Activated CD4-positive, alpha-beta T cell treated with anti-CD3 and anti-CD28 coated beads, Interleukin-2, amount 50 U/mL, for 4 hours (primary cell): ENCODE measurements around the gene GRIN2A.

Experiments
- DNase-seq, 2 experiments: peaks; one replicate each; pipeline ENCODE4 v3.0.0-alpha.2; 2020

The GRIN2A gene

DNA sequence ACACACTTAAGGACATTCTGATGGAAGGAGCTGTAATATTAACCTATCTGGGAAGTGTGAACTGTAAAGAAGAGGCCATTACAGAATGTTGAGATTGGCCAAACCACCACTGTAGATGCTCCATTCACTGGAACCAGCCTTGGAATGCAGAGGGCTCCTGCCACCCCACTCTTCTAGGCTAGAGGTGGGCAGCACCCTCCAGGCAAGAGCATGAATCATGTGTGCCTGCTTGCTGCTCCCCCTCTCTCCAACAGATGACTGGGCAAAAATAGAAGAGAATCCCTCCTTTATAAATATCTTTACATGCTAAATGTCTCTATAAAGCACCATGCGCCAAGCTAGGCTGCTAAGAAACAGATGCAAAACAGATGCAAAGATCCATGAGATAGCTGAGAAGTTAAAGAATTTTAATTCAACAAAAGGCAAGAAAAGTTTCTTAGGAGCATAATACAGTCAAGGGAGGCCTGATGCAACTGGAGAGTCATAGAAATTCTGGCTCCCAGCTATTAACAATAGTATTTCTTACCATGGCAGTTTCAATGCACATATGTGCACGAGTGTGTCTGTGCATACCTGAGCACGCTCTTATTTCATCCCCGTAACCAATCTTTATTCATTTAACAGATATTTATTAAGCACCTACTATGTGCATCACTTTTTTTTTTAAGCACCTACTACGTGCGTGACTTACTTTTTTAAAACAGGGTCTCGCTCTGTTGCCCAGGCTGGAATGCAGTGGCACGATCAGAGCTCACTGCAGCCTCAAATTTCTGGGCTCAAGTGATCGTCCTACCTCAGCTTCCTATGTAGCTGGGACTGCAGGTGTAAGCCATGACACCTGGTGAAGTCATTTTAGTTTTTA lies 53.6 kb downstream of the GRIN2A start:
- DNase-seq = no peak

DNA sequence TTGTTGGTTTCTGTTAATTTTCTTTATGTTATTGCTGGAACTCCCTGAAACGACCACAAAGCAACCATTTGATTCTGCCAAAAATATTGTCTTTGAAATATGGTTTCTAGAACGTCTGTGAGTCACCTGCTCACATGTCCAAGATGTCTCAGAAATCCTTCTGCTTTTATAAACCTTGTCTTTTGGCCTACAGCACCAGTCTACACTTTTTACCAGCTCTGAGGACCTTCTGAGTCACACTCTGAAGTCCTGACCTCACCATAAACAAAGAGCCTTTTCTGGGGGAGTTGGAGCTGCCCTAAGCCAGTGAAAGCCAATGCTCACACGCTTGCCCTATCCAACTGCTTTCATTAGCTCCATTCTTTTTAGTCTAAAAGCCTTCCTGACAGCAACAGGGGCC lies 55.5 kb downstream of the GRIN2A start:
- no peak for DNase-seq

DNA sequence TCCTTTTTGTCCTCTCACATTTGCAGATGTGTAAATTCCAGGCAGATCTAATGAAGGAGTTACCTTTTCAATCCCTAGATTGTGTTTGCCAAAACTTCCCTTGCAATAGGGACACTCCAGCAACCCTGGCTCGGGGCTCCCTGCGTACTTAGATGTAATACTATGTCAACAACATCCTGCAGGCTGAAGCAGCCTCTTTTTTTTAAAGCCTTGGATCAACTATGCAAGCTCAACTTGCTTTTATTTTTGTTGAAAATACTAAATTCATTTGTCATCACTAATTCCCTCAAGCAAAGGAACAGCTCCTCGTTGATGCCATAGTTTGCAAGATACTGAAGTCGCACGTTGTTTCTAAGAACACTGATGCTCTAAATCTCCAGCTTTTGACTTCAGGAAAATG lies 59.1 kb downstream of the GRIN2A start:
- DNase-seq = no peak

DNA sequence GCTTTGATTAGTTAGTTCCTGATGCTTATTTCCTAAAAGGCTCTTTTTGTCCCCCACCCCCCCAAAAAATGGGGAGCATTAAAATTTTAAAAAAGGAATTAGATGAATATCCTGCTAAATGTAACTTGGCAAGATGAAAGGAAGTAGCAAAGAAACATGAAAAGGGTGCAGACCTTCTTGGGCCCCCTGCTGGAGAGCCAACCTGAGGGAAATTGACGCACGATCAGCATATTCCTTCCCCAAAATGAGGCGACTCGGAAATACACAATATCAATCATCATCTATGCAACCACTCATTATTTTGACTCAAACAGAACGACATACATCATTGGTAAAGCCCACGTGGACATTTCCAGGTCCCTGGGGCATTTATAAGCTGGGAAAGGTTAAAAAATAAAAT lies 59.7 kb downstream of the GRIN2A start:
- DNase-seq = no peak

DNA sequence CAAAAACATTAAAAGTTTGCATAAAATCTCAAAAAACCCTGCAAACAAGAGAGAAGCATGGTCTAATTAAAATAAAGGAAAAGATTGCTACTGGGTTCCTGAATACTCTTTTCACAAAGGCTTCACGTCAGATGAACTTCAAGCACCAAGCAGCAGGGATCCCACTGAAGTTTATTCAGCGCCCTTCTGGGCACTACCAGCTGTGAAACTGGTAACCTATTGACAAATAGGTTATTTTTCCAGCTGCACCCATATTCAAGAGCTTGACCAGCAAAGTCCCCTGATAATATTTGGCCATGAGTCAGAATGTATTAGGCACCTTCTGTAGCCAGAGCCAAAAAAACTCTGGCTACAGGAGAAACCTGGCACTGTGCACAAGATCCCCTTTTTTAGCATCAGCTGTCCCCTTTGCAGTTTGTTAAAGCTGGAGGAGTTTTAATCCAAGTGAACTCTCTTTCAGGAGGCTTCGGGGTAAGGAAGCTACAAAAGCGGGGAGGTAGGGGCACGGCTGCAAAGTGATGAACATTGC lies 60.3 kb downstream of the GRIN2A start:
- no peak for DNase-seq

DNA sequence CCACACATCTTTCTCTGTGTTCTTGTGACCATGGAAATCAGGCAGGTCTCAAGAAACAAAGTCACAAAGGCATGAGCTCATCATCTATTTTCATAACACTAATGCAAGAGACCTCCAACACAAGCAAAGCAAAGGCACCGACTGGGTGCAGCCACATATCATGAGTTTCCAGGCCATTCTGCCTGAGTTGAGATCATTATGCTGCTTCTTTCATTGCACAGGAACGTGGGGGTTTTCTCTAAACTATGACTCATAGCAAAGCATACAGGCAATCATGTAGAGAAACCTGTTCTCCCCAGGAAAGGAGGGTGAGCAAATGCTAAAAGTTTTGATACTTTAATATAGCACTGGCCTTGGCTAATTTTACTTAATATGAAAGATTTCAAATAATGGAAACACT lies 60.7 kb downstream of the GRIN2A start:
- no peak for DNase-seq

DNA sequence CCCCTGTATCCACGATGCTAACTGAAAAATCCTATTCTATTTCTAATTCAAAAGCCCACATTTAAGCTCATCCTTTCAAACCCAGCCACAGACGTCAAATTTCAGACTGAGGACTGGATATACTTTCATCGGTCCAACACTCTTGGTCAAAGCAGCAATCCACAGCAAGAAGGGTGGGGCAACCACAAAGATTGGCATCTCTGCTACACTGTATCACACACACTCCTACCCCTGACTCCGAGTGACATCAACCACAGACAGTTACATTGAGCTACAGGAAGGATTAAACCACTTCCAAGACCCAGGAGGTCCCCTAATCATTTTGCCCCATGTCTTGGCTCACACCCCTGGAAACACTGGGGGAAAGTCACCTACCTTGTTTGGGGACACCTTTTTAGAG lies 61.3 kb downstream of the GRIN2A start:
- no peak for DNase-seq

DNA sequence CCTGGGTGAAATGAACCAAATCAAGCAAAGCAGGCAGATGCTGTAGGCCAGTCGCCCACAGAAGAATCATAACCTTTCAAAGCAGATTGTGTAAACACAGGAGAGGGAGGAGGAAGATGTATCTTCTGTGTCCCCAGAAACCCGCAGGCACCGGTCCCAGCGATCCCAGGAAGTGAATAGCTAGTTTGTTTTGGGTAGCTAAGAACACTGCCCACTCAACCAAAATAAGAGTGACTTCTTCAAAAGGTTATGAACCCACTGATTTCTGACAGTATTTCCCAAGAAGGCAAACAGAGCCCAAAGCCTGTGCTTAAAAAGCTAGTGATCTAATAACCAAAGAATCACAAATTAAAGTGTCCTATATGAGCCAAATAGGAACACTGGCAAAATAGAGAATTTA lies 67.8 kb downstream of the GRIN2A start:
- DNase-seq = no peak

DNA sequence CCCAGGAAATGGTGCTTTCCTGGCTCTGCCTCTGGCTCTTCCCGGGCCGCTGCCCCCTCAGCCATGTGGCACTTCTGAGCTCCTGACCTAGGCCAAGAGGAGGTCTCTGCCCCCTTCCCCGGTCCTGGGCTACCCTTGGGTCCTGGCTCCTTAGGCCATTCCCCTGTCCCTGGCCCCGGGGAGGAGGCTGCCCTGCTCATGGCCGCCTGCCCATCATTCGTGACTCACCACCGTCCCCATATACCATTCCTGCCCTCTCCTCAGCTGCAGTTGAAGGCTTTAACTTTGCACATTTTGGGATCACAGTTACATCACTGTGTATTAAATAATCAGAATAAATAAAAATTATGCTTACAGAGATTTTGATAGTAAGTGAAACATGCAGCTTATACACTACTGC lies 69.0 kb downstream of the GRIN2A start:
- no peak for DNase-seq

DNA sequence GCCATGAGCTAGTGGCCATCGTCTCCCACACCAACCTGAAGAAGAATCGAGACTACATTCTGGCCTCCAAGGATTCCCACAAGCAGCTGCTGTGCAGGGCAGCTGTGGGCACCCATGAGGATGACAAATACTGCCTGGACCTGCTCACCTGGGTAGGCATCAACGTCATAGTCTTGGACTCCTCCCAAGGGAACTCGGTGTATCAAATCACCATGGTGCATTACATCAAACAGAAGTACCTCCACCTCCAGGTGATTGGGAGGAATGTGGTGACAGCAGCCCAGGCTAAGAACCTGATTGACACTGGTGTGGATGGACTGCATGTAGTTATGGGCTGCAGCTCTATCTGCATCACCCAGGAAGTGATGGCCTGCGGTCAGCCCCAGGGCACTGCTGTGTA lies 70.2 kb downstream of the GRIN2A start:
- DNase-seq = no peak

DNA sequence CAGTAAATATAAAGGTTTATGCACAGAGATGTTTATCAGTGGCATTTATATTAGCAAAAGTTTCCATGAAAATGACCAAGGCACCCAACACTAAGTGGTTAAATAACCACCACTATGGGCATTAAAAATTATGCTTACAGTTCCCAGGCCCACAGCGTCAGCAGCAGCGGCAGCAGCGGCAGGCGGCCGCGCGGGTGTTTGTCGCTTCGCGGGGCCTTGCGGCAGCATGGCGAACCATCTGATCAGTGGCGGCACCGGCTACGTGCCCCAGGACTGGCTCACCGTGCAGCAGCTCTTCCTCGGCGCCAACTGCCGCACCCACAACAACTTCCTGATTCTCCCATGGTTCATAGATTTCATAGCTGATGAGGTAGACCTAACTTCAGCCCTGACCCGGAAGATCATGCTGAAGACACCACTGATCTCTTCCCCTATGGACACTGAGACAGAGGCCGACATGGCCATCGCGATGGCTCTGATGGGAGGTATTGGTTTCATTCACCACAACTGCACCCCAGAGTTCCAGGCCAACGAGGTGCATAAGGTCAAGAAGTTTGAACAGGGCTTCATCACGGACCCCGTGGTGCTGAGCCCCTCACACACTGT lies 71.0 kb downstream of the GRIN2A start:
- no peak for DNase-seq

DNA sequence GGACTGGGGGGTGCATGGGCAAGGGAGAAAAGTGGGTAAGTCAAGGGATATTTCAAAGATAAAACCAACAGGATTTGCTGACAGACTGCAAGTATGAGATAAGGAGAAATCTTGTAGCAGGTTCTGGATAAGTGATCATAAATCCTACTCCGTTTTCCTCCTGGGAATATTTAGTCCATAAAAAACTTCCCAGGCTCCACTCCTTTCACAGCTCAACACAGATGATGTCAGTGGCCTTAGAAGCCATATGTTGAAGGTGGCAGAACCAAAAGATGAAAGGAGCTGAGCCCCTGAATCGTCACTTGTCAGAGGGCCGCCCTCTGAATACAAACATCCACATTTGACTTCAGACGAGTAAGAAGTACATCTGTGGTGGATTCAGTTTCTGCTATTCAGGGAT lies 71.7 kb downstream of the GRIN2A start:
- DNase-seq = no peak

DNA sequence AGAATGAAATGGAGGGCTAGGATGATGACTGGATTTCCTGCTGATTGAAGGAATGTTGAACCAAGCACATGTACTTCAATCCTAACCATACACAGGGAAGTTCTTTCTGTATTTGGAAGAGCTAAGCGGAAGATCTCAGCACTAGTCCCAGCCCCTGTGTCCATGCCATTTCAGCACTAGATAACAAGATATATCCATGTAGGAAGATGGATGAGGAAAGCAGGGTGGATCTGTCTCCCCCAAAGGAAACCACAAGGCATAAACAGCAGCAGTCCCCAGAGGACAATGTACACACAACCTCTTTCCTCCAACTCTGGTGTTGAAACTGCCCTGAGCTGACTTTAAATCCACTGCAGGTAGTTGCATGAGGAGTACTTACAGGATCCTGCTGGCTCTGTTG lies 75.1 kb downstream of the GRIN2A start:
- DNase-seq = no peak

DNA sequence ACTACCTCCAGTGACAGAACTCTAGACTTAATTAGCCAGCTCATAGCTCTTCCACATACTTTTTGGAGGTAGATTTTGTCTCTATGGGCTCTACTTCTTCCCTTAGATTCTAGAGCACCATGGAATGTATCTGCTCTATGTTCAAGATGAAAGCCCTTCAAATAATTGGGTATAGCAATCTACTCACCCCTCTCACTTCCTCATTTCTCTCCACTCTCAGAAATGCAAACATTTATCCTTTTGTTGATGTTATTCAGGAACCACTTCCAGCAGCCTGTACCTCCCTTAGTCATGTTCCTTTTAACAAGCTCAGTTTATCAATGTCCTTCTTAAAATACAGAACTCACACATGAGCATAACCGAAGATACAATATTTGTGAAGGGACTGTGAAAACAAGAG lies 78.5 kb downstream of the GRIN2A start:
- no peak for DNase-seq

DNA sequence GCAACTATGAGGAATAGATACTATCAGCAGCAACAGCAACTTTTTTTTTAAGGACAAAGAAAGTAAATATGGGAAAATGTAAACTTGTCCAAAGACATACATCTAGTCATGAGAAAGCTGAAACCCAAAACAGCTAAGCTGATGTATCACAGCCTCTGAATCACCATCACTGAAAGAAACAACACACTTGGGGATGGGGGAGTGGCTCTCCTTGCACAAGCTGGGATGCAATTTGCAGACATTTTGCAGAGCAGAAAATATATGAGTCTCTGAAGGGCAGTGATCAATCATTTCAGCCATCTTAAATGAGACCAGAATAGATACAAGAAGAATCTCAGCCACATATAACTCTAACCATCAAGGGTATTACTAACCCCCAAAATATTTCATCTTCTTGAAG lies 79.1 kb downstream of the GRIN2A start:
- DNase-seq = no peak

DNA sequence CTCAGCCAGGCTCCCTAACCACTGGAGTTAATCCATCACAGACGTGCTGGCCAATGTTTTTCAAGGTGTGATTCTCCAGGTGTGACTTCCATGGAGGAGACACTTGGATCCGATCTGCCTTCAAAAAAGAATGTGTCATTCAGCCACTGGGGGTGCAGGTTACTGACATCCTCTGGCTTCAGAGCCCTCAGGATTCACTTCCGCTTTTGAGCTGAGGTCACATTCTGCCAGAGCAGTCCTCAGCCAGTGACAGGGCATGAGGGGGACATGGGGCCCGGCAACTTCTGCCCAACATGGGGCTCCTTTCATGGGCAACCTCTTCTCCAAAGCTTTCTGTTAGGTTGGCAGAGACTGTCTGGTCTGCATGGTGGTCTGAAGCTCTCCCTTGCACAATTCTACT lies 81.4 kb downstream of the GRIN2A start:
- no peak for DNase-seq

DNA sequence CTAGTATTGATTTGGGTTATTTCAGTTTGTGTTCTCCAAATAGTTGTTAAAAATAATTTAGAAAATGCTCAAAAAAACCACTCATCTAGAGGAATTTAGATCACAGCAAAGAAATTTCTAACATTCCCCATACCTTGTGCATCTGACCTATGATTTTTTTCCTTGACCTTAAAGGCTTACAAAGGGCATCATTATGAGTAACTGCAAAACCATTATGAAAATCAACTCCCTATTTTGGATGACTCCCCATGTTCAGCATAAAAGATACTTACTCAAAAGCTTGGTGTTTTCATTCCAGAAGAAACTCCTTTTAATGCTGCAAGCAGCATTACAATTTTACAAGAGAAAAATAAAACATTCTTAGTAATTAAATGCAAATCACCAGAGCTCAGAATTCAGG lies 83.2 kb downstream of the GRIN2A start:
- no peak for DNase-seq

DNA sequence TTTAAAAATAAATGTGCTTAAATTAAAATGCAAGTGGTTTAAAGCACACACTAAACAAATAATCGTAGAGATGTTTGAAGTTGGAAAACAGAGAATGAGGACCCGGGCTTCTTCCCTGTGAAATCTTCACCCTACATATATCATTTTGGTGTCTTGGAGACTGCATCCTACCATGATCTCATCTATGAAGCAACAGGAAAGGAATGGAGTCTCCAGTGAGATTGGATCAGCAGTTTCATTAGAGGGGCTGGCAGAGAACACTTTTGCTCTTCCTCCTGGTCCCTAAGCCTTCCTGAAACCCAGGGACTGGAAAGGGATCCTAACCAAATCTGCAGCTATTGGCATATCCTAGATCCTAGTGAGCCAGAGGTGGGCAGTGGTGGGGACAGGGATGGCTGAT lies 85.0 kb downstream of the GRIN2A start:
- DNase-seq = no peak

DNA sequence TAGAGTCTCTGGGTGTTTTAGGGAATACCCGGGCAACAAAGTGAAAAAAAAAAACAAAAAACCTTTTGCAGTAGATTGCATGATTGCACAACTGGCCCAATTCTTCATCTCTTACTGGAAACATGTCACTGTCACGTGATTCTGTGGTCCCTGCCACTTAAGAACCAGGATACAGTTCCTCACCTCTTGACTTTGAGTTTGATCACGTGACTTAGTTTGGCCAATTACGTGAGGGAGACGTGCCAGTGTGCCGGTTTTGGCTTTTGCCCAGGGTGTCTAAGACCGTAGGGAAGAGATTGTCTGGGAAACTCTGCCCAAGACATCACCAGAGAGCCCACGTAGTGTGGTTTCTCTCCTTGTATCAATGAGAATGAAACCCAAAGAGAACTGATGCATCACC lies 88.7 kb downstream of the GRIN2A start:
- no peak for DNase-seq

DNA sequence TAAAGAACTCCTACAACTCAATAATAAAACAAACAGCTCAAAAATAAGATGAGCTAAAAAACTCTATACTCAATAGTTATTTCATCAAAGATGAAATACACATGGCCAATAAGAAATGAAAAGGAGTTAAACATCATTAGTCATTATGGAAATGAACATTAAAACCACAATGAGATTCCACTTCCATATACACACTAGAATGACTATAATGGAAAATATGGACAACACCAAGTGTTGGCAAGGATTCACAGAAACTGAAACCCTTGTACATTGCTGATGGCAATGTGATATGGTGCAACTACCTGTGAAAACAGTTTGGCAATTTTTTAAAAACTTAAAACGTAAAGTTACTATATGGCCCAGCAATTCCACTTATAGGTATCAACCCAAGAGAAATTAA lies 91.4 kb downstream of the GRIN2A start:
- no peak for DNase-seq

DNA sequence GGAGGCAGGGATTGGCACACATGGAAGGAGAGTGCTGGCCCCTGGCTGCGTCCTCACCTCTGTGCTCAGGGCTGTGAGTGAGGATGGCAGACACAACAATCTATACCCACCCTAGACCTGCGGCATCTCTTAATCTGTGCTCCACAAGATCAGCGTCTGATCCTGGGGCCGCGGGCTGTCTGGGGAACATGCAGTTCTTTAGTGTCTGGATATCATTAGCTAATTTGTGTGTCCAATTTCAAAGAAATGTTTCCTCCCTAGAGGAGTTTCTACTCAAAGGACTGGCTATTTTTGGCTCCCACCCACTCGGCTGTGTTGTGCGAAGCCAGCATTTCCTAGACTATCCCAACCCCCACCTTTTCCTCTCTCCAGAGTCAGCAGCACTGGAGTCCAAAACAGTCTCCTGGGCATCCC lies 93.8 kb downstream of the GRIN2A start:
- no peak for DNase-seq

DNA sequence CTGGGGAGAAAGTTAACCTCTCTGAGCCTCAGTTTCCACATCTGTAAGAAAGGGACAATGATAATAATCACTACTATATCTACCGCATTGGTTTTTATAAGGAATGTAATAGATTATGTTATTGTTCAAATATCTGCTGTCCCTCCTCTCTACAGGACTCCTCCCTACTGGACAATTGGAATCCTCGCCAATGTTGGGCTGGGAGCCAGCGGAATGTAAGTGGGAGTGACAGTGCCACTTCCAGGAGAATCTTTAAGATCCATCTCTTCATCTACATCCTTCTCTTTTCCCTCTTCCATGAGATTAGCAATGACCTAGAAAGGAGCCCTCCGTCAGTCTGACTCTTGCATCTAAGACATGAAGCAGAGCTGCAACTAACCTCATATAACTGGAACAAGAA lies 95.1 kb downstream of the GRIN2A start:
- DNase-seq = no peak

DNA sequence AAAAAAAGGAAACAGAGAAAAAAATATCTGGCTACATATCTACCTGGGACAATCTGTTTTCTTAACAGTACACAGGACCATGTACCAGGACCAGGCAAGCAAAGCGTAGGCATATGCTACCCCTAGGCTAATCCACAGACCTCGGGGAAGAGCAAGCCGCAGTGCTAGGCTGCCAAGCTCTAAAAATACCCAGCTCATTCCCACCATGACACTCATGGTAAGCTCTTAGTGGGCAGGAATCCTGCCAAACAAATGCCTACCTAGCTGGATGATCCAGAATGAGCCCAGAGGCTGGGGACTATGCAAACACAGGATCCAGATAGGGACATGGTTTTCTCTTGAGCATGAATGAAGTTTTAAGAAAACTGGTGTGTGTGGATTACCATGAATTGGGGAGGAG lies 95.6 kb downstream of the GRIN2A start:
- no peak for DNase-seq

DNA sequence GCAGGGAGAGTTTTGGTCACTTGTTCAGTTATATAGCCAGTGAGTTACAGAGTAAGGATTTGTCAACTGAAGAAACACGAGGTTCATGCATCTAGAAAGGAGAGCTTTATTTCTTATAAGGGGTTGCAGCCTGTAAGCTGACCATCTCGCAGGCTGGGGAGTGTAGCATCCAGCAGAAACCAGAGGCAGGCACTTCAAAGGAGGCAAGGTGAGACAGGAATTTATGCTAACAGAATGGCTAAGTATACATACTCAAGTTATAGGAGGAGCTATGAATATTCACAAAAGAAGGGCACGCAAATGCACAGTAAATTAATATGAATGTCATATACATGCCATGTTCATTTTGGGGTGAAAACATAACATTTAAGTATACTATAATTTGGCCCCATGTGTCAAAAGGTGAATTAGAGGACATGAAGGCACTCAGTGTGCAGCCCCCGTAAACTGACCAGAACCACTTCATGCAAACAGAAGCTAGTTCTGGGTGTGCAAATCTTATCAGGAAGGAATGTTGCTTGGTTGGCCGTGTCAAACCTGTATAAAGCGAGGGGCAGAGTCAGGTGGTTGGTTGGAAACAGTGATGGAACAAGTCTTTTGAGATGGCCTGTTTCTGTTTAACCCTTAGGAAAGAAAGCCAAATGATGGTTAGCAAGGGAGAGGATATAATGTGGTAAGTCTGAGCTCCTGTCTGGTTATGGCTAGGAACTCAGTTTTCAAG lies 97.0 kb downstream of the GRIN2A start:
- DNase-seq = no peak
